Measurements from ENCODE around the gene RCSD1.

RCSD1 gene

GRCh38 chr1:167687919-167688519, 58.0 kb downstream of the RCSD1 start:
- DNase-seq (ENCODE audit: low read depth) = peak; percentile 78

DNA sequence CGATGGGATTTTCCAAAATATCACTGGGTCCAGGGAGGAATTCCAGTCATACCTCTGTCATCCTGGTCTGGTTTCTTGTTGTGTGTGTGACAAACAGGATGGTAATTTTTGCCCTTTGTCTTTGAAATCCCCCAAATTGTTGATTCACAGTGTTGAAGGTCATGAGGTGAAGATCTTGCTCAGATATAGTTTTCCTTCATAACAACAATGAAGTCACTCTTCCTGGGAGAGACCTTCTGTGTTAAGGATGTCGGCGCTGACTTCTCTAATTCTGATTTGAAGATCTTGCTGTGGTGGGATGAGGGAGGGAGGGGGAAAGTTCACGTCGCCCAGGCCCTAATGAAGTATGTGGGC, 59.5 kb downstream of the RCSD1 start:
- DNase-seq (ENCODE audit: low read depth) = peak; percentile 41

DNA sequence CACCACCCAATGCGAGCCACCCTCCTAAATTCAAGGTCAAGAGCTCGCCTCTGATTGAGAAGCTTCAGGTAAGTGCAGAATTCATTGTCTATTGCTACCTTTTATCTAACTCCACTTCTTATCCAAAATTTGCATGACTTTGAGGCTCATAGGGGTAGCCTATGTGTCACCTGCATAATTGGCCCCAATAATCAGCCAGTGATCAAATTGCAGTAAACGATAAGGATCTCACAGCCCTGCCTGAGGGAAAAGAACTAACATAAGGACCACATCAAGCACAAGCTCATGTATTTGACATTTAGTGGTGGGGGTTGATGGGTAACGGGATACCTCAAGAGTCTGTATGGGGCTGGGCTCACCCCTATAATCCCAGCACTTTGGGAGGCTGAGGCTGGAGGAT, 60.0 kb downstream of the RCSD1 start:
- no peak for DNase-seq (ENCODE audit: low read depth)

DNA sequence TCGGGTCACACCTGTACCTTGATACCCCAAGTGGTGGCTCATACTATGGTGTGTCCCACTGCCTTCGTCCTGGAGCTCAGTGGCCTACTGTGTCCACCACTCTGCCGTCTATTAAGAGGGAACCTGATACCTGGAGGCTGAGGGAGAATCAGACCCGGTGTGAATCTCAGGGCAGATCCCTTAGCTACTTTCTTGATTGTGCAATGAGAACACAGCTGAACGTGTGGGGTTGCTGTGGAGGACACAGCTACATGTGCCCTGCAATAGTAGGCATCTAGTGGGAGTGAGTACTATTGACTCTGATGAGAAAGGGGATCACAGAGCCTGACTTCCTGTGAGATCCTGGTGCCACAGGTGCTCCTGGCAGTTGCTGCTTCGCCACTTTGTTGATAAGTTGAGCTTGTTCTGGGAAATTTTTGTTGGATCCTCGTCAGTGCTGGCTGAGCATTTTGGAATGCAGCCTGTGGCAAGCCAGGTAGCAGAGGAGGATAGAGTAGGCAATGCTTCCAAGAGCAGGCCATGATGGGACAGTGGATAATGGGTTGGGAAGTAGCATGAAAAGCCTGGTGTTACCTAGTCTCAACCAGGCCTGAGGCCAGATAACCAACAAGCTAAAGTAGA, 63.5 kb downstream of the RCSD1 start:
- DNase-seq (ENCODE audit: low read depth) = no peak

DNA sequence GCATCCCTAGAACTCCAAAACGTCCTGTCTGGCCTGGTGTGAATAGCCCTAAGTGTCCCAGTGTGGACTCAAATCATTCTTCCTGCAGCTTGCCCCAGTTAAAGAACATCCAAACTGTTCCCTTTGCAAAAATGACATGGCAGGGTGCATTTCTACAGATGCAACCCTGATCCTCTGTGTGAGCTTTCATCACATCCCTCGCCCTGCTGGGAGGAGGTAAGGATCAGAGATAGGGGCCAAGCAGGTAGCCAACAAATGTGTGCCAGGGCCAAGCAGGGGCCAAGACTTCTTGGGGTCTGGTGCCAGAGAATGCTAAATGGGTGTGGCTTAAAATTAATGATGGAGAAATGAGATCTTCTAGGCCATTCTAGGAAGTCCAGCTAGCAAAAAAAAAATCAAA, 64.7 kb downstream of the RCSD1 start:
- DNase-seq (ENCODE audit: low read depth) = no peak

GRCh38 chr1:167695147-167695546, 65.1 kb downstream of the RCSD1 start:
- no peak for DNase-seq (ENCODE audit: low read depth)

DNA sequence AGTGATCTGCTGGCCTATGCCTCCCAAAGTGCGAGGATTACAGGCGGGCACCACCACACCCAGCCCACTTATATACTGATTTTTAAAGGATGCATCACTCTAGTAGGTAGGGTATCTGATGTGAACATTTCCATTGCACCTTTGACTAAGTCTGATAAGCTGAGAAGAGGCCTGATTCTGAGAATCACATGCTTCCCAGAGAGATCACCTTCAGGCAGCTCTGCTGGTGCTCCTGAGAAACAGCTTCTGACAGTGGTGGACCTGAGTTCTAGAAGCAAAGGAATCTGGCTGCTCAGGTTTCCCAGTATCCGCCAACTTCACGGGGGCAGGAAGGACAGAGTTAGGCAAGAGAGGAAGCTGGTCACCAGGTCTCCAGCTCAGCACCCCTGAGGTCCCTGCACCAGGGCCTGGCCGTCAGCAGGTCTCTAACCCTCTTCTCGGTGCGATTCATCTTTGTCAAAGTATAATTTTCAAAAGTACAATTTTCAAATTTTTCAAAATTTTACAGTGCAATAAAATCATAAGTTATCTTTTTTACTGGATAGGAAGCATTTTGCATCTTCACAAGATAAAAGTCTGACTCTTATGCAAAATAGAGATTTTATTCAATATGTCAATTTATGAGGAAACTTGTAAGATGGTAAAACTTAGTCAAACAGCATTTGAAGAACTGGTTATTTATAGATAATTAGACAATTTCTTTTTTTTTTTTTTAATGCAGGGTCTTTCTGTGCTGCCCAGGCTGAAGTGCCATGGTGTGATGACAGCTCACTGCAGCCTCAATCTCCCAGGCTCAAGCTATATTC, 65.9 kb downstream of the RCSD1 start:
- no peak for DNase-seq (ENCODE audit: low read depth)

- no peak for DNase-seq (ENCODE audit: low read depth)
Measured at GRCh38 chr1:167697667-167698141, 67.7 kb downstream of the RCSD1 start.

DNA sequence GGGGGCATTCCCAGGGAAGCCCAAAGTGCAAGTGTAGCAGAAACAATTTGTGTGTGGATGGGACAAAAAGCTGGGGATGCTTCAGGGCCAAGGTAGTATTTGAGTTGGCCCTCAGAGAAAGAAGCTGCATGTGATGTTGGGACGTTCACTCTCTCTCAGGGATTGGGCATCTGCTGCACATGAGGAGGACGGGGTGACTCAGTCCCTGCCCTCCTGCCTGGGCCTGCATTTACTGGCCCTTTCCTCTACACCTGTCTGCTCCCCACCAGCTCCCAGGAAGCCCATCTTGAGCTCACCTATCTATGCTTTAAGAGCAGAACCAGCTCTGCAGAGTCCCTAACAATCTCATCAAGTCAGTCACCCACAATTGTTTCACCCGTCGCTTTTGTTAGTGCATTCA, 68.3 kb downstream of the RCSD1 start:
- DNase-seq (ENCODE audit: low read depth) = no peak

DNA sequence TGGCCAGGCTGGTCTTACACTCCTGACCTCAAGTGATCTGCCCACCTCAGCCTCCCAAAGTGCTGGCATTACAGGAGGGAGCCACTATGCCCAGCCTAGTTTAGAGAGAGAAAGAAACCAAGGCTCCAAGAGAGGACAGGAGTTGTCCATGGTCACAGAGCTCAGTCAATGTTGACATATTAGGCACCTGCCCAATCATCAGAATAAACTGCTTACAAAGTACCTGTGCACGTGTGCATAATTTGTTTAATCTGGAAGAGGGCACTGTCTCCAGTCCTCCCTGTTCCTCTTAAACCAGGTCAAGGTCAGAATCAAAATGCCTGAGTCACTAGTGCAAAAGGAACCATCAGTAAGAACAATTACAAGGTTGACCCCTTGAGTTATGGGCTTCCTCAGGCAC, 71.5 kb downstream of the RCSD1 start:
- DNase-seq (ENCODE audit: low read depth) = no peak

DNA sequence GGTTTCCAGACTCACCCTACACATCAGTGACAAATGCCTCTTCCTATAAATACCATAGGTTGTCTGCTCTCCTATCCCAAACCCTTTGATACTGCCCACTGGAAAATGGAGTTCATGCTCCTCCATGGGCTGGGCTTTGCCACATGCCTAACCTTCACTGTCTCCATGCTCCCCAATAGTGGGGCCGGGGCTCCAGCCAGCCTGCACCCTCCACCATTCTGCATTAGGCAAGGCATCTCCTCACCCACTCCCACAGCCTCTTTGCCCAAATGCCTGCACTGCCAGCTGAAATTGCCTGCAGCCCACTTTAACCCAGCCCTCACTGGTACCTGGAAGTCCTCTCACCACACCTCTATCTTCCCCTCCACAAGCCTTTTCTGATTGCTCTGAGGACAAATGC, 73.5 kb downstream of the RCSD1 start:
- DNase-seq (ENCODE audit: low read depth) = no peak

DNA sequence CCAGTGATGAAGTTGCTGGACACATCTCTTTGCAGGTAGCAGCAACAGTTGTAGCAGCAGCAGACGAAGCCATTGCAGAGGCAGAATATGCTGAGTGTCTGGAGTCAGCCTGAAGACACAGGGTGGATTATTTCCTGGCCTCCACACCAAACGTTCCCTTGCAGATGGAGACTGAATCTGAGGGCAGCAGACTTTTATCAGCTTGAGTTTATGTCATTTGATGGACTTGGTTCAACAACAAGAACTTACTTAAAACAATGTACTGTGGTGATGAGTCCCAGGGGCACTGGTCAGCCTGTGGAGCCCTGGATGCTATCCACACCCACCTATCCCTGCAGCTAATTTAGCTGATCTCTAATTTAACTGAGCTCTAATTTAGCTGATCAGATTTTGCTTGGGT, 74.7 kb downstream of the RCSD1 start:
- DNase-seq (ENCODE audit: low read depth) = no peak

DNA sequence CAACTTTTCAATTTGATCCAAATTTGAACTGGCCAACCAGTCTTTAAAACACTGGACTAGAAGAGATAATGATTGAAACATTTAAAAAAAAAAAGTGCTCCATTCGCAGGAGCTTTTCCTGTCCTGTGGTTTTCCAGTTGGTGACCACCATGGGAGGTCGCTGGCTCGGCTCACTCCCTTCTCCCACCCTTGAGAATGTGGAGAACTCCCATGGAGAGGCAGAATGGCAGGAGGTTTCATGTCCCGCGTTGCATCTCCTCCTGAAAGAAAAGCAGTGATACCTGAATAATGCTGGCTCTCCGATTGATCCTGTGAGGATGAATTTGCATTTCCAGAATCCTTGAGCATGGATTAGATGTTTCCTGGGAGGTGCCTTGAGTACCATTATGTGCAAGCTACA, 75.2 kb downstream of the RCSD1 start:
- DNase-seq (ENCODE audit: low read depth) = no peak

DNA sequence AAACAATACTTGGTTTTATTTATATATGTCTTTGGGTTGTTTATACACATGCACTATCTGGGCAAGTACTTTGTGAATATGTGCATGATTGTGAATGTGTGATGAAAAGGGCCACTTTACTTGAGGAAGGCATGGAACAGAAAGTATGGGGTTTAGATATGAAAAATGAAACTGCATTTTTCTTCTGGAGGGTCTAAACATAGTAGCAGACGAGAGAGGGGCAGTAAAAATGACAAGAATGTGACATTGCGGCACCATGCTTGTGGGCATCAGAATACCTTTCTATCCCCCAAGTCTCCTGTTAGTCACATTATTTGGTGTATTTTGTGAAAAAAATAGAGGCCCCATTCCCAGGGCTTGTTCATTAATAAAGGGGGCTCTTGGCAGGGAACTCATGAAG, 76.3 kb downstream of the RCSD1 start:
- DNase-seq (ENCODE audit: low read depth) = no peak

GRCh38 chr1:167706931-167707877, 77.2 kb downstream of the RCSD1 start:
- DNase-seq (ENCODE audit: low read depth) = no peak

GRCh38 chr1:167707942-167708341, 77.9 kb downstream of the RCSD1 start:
- DNase-seq (ENCODE audit: low read depth) = no peak

DNA sequence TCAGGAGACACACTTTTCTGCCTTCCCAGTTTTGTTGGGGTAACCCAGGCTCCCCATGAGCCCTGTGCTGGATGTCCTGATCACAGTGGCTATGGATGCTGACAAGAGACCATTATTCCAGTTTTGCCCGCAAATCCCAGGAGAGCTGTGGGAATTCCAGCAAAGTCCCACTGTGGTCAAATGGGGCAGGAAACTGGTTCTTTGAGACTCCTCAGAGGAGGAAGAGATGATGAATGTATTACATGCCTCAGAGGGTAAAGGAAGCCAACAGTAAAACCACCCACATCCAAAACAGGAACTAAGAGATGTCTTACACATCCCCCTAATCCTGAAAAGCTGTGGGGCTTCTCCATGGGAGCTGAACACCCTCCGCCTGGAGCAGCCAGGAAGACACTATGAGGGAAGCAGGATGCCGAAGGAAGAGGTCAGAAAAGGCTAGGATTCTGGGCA, 78.9 kb downstream of the RCSD1 start:
- no peak for DNase-seq (ENCODE audit: low read depth)

- peak; percentile 65 for DNase-seq (ENCODE audit: low read depth)
Measured at GRCh38 chr1:167710836-167711235, 80.8 kb downstream of the RCSD1 start.

- no peak for DNase-seq (ENCODE audit: low read depth)
Measured at GRCh38 chr1:167711797-167712196, 81.8 kb downstream of the RCSD1 start.

GRCh38 chr1:167713330-167714081, 83.5 kb downstream of the RCSD1 start:
- DNase-seq (ENCODE audit: low read depth) = peak; percentile 55

GRCh38 chr1:167714098-167714438, 84.0 kb downstream of the RCSD1 start:
- DNase-seq (ENCODE audit: low read depth) = peak; percentile 77
